GM21381 (cell line): Measurements from ENCODE around the gene MCMBP.
A peak's percentile ranks its signal among the peaks of the same experiment; 100 is the strongest.

Experiments used
- ATAC-seq: cut with Tn5 transposase; IDR thresholded peaks from one replicate; pipeline ENCODE4 v1.9.1; 2021; ENCODE audit warnings: mild to moderate bottlenecking, moderate library complexity; ENCODE audit not compliant: unreplicated experiment

The MCMBP gene

GRCh38 chr10:119834188-119834587 is 38.5 kb downstream of the MCMBP start:
- no peak for ATAC-seq

GRCh38 chr10:119832951-119833350 is 39.7 kb downstream of the MCMBP start:
- ATAC-seq: no peak

GRCh38 chr10:119831656-119832055 is 41.0 kb downstream of the MCMBP start:
- ATAC-seq: no peak

GRCh38 chr10:119830851-119831250 is 41.8 kb downstream of the MCMBP start:
- no peak for ATAC-seq

GRCh38 chr10:119829429-119829828 is 43.2 kb downstream of the MCMBP start:
- ATAC-seq: no peak

GRCh38 chr10:119827430-119827829 is 45.2 kb downstream of the MCMBP start:
- no peak for ATAC-seq

GRCh38 chr10:119826771-119827170 is 45.9 kb downstream of the MCMBP start:
- no peak for ATAC-seq

- ATAC-seq: no peak
Observed at GRCh38 chr10:119824299-119824698, 48.3 kb downstream of the MCMBP start.

- ATAC-seq: no peak
Observed at GRCh38 chr10:119821182-119821581, 51.5 kb downstream of the MCMBP start.

- no peak for ATAC-seq
Observed at GRCh38 chr10:119818889-119819270, 53.8 kb downstream of the MCMBP start.

GRCh38 chr10:119817991-119818888 is 54.4 kb downstream of the MCMBP start:
- no peak for ATAC-seq

- ATAC-seq: no peak
Observed at GRCh38 chr10:119815671-119816070, 57.0 kb downstream of the MCMBP start.

GRCh38 chr10:119812684-119813083 is 60.0 kb downstream of the MCMBP start:
- no peak for ATAC-seq

GRCh38 chr10:119811122-119811521 is 61.5 kb downstream of the MCMBP start:
- no peak for ATAC-seq

- peak; percentile 81 for ATAC-seq
Observed at GRCh38 chr10:119807960-119808697, 64.5 kb downstream of the MCMBP start.

- ATAC-seq: no peak
Observed at GRCh38 chr10:119806334-119807130, 66.1 kb downstream of the MCMBP start.

- ATAC-seq: no peak
Observed at GRCh38 chr10:119805702-119806230, 66.9 kb downstream of the MCMBP start.

- no peak for ATAC-seq
Observed at GRCh38 chr10:119803264-119803663, 69.4 kb downstream of the MCMBP start.

GRCh38 chr10:119801998-119802538 is 70.6 kb downstream of the MCMBP start:
- ATAC-seq: no peak

- no peak for ATAC-seq
Observed at GRCh38 chr10:119801176-119801575, 71.5 kb downstream of the MCMBP start.

- no peak for ATAC-seq
Observed at GRCh38 chr10:119796039-119796438, 76.6 kb downstream of the MCMBP start.
